Peyer's patch (tissue), 4 donors: ENCODE data around the gene CORO7. TPM values are rescaled to one million over a fixed set of nuclear protein-coding genes. Genes with fewer than 3 reads are reported as not detected.
A peak's percentile ranks its signal among the peaks of the same experiment; 100 is the strongest.

Experiments
- DNase-seq, 3 donors: peaks; one replicate each; pipeline ENCODE4 v3.0.0-alpha.2; 2017 to 2019
- H3K27ac ChIP-seq, 4 donors: fragments of 200-600 bp; sonication (generic); one replicate each; pipeline ENCODE4 v1.5.1; 2016 to 2019
- H3K27me3 ChIP-seq, 2 donors: fragments of 200-600 bp; sonication (generic); one replicate each; pipeline ENCODE4 v1.5.1; 2019
- H3K36me3 ChIP-seq, 3 donors: fragments of 200-600 bp; sonication (generic); one replicate each; pipeline ENCODE4 v1.5.1; 2016 to 2019
- H3K4me1 ChIP-seq, 4 donors: fragments of 200-600 bp; sonication (generic); one replicate each; pipeline ENCODE4 v1.5.1; 2016 to 2019
- H3K4me3 ChIP-seq, 4 donors: fragments of 200-600 bp; sonication (generic); 1 replicate in 3 of 4; 2 replicates in 1 of 4; pipeline ENCODE4 v1.5.1; 2016 to 2019; ENCODE audit warnings: mild to moderate bottlenecking in 1 of 4
- H3K9me3 ChIP-seq, 4 donors: fragments of 200-600 bp; sonication (generic); one replicate each; pipeline ENCODE4 v1.5.1; 2016 to 2019; ENCODE audit warnings: mild to moderate bottlenecking in 1 of 4
- POLR2A ChIP-seq, 2 donors: fragments of 450-650 bp; IDR thresholded peaks; one replicate each; pipeline ENCODE4 v1.5.1; 2017; ENCODE audit warnings: antibody characterized with exemption in 2 of 2, mild to moderate bottlenecking in 2 of 2, moderate library complexity in 2 of 2
- total RNA-seq, 4 donors: library from RNA; depleted of rRNA; stranded (reverse); fragments of >200 nt; gene quantifications; one replicate each; pipeline ENCODE4 v1.1.0, GENCODE V29; 2016
- TF ChIP-seq, protein P1 (sequence below), 6 experiments: fragments of 450-650 bp in 4 of 6; fragments of 200-600 bp in 2 of 6; sonication (generic) in 1 of 6; IDR thresholded peaks; one replicate each; pipeline ENCODE4 v1.5.1; 2017 to 2019; ENCODE audit warnings: antibody characterized with exemption in 6 of 6, mild to moderate bottlenecking in 3 of 6, moderate library complexity in 1 of 6

The CORO7 gene
- total RNA-seq, 4 donors from 2014 or later = 73.4 to 219 (median 110) TPM

DNA sequence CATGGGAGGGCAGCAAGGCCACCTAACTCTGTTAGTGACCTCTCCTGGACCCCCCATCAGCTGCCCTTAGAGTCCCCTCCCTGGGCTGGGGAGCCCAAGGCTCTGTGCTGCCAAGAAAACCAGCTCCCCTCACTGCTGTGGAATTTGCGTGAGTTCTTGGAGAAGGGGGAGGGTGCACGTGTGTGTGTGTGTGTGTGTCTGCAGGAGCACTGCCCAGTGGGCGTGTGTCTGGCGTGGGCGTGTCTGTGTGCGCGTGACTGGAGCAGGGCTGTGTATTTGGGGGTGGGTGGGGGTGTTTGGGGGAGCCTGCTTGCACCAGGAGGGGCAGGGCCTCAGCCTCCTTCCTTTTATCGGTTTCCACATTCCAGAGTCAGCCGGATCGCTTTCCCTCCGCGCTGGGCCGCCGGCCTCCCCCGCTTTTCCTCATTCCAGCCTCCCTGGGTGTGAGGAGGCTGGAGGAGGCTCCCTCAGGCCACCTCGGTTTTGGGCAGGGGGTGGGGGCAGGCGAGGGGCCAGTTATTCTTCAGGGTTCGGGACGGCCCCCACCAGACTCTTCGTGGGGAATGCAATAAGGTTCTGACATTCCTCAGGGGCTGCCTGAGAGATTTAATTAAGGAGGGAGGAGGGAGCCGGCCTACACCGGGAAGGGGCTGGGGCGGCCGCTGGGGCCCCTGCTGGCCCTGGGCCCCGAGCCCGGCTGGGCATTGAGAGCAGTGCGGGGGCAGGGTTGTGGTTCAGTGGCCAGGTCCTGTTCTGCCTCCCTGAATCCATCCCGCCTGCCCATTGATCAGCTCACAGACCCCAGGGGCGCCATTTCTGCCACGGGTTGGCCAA lies 42.3 kb downstream of the CORO7 start:
- Histone ChIP-seq H3K27ac (peak overlapping the region; percentile 40 to 84 (median 76)), H3K27me3 (no peaks in the 10 kb centered on the region), H3K36me3 (no peaks in the 10 kb centered on the region), H3K9me3 (no peaks in the 10 kb centered on the region), H3K4me3 (peak overlapping the region in 3 of 4 donors; percentile 29 to 70 (median 69)), H3K4me1 (peaks cover 0 to 73% (median 12%) of the 10 kb centered on the region in 4 donors)
- TF ChIP-seq POLR2A (IDR thresholded peaks at IDR 0.05) = no peak
- TF ChIP-seq, protein P1, sequence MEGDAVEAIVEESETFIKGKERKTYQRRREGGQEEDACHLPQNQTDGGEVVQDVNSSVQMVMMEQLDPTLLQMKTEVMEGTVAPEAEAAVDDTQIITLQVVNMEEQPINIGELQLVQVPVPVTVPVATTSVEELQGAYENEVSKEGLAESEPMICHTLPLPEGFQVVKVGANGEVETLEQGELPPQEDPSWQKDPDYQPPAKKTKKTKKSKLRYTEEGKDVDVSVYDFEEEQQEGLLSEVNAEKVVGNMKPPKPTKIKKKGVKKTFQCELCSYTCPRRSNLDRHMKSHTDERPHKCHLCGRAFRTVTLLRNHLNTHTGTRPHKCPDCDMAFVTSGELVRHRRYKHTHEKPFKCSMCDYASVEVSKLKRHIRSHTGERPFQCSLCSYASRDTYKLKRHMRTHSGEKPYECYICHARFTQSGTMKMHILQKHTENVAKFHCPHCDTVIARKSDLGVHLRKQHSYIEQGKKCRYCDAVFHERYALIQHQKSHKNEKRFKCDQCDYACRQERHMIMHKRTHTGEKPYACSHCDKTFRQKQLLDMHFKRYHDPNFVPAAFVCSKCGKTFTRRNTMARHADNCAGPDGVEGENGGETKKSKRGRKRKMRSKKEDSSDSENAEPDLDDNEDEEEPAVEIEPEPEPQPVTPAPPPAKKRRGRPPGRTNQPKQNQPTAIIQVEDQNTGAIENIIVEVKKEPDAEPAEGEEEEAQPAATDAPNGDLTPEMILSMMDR (IDR thresholded peaks at IDR 0.05) = no peak
- DNase-seq = peak in 2 of 3 donors; percentile 25 to 74

DNA sequence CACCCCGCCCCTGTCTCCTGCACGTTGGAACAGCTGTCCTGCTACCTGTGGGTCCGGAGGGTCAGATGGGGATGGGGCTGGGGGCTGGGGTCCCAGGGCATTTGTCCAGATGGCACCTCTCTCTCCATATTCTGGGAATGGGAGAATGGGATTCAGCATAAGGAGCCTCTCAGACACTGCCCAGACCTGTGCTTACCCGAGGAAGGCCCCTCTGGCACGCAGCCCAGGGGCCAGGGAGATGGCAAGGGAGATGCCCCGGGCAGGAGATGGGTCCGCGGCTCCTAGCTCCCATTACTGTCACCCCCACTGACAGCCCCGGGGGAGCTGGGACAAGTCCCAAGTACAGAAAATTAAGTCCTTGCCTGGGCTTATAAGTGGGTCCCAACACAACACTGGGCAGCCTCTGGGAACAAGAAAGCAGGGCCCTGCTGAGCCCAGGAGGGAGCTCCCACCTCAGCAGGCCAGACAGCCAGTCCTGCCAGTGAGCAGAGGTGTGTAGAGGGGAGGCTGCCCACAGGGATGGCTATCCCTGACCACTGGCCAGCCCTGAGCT lies 43.0 kb downstream of the CORO7 start:
- Histone ChIP-seq H3K9me3 (no peaks in the 10 kb centered on the region), H3K4me1 (peaks cover 0 to 78% (median 12%) of the 10 kb centered on the region in 4 donors), H3K27ac (peak overlapping the region; percentile 40 to 84 (median 76)), H3K4me3 (peak overlapping the region; percentile 43 to 80 (median 70)), H3K27me3 (no peaks in the 10 kb centered on the region), H3K36me3 (no peaks in the 10 kb centered on the region)
- no peak for DNase-seq
- no peak for TF ChIP-seq POLR2A (IDR thresholded peaks at IDR 0.05)
- TF ChIP-seq, protein P1 (IDR thresholded peaks at IDR 0.05) = no peak

DNA sequence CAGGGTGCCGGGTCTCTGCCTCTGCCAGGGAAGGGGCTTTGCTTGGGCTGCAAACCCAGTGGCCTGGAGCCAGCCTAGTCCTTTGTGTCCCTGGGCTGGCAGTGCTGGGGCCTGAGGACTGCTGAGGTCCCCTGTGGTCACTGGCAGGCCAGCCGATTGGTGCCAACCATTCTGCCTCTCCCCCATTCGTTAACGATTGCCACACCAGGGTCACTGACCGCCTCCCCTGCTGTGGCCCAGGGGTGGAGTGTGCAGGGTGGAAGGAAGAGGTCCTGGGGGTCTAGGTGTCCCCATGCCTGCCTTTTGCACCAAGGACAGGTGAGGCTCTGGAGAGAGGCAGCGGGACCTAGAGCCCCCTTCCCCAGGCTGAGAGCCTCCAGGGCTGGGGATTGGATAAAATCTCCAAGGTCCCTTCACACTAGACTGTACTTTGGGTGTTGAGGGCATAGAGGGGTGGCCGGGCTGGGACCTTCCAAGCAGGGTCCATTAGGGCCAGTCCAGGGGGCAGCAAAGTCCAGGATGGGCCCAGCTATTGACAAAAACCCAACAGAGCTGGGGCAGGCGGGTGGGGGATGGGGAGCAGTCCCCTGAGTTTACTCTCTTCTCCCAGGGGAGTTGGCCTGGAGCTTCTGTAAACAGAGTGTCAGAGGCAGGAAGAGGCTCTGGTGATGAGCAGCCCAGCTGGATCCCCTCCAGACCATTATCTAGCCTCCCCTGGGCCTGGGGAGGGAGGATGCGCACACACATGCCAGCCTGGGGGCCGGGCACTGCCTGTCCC lies 43.6 kb downstream of the CORO7 start:
- Histone ChIP-seq H3K4me1 (peaks cover 0 to 77% (median 12%) of the 10 kb centered on the region in 4 donors), H3K9me3 (no peaks in the 10 kb centered on the region), H3K27me3 (no peaks in the 10 kb centered on the region), H3K27ac (peak overlapping the region; percentile 40 to 84 (median 76)), H3K4me3 (peak overlapping the region; percentile 43 to 80 (median 70)), H3K36me3 (peaks cover 0 to 4% (median 0%) of the 10 kb centered on the region in 3 donors)
- TF ChIP-seq, protein P1 (IDR thresholded peaks at IDR 0.05) = no peak
- TF ChIP-seq POLR2A (IDR thresholded peaks at IDR 0.05) = no peak
- no peak for DNase-seq

DNA sequence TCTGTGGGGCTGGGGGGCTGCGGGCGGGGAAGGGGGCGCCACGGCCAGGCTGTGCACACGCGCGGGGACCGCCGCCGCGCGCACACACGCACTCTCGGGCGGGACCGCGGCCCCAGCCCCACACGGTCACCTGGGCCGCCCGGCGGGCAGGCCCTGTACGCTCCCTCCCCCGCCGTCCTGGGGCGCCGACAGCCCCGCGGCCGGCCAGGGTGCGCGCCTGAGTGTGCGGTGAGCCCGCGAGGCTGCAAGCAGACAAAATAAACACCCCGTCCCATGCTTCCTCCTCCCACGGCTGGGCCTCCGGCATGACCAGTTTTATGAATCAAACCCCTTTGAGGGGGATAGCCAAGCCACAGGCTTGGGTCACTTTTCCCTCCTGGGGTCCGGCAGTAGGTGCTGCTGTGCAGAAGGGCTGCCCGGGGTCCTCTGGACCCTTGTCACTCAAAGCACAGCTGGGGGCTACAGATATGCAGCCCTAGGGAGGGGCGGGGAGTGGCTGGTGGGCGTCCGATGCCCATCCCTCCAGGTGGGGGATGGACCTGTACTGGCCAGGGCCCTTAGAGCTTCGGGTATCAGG lies 44.3 kb downstream of the CORO7 start:
- Histone ChIP-seq H3K4me1 (peaks cover 0 to 71% (median 12%) of the 10 kb centered on the region in 4 donors), H3K27ac (peak overlapping the region; percentile 40 to 84 (median 76)), H3K27me3 (no peaks in the 10 kb centered on the region), H3K9me3 (no peaks in the 10 kb centered on the region), H3K4me3 (peak overlapping the region; percentile 43 to 80 (median 70)), H3K36me3 (peaks cover 0 to 8% (median 0%) of the 10 kb centered on the region in 3 donors)
- no peak for TF ChIP-seq POLR2A (IDR thresholded peaks at IDR 0.05)
- TF ChIP-seq, protein P1 (IDR thresholded peaks at IDR 0.05) = no peak
- no peak for DNase-seq
